ENCODE results near the gene SPTBN1. TPM values are rescaled to one million over a fixed set of nuclear protein-coding genes. Genes with fewer than 3 reads are reported as not detected.

The SPTBN1 gene
- total RNA-seq, 1 experiment from 2014 or later: 202 TPM

- Histone ChIP-seq H3K4me1 (ENCODE audit: insufficient read depth, low read length) (peaks cover 13% of the 10 kb centered on the region), H3K9ac (ENCODE audit: low read length) (no peak overlapping the region), H3K27ac (ENCODE audit: low read length) (no peak overlapping the region), H3K79me2 (ENCODE audit: low read length) (no peaks in the 10 kb centered on the region), H4K20me1 (ENCODE audit: low read length) (no peaks in the 10 kb centered on the region), H3K36me3 (ENCODE audit: low read depth, low read length) (peaks cover 33% of the 10 kb centered on the region; the same call in 1 of the 2 replicates), H3K4me3 (ENCODE audit: low read length) (no peak overlapping the region), H3F3A (ENCODE audit: low read length, unreplicated experiment) (no peaks in the 10 kb centered on the region), H3K9me2 (replicated peaks; ENCODE audit: low read length) (no peaks in the 10 kb centered on the region), H3K4me2 (ENCODE audit: low read length) (no peak overlapping the region), H2AFZ (ENCODE audit: low read length) (no peak overlapping the region), H3K27me3 (ENCODE audit: low read length) (no peaks in the 10 kb centered on the region), H3K9me3 (ENCODE audit: low read length) (no peaks in the 10 kb centered on the region)
- no peak for TF ChIP-seq EZH2 (IDR thresholded peaks at IDR 0.05; ENCODE audit: low read length, unreplicated experiment)
- no peak for TF ChIP-seq EZH2phosphoT487 (IDR thresholded peaks at IDR 0.05; ENCODE audit: borderline replicate concordance, low read length)
- DNase-seq (no peak), ATAC-seq (no peak)
- intact Hi-C loops (cut with micrococcal nuclease): no loop called here
- ChIA-PET CTCF (no interaction called here), POLR2A (ENCODE audit: unreplicated experiment) (interaction anchor here (0.7 kb wide), 1 partner anchor 20 kb away, joined by 4 read pairs; no protein-coding TSS in a partner anchor)
- no TSS peak for BruUV-seq (replicated peaks)
These were observed 215.9 kb downstream of the SPTBN1 start for GRCh38 chr2:54671875-54672589.

- H3K27me3 ChIP-seq (ENCODE audit: low read length): no peaks in the 10 kb centered on the region
- H3K4me2 ChIP-seq (ENCODE audit: low read length): peak overlapping the region; percentile 6; the same call in 1 of the 2 replicates
- H3K36me3 ChIP-seq (ENCODE audit: low read depth, low read length): peaks cover 25% of the 10 kb centered on the region; the same call in 1 of the 2 replicates
- no peaks in the 10 kb centered on the region for H3K79me2 ChIP-seq (ENCODE audit: low read length)
- ChIA-PET CTCF (interaction anchor here (0.6 kb wide), 1 partner anchor 496 kb away, joined by 4 read pairs; no protein-coding TSS in a partner anchor), POLR2A (ENCODE audit: unreplicated experiment) (interaction anchor here (0.5 to 0.7 kb wide), 3 partner anchors 19 to 127 kb away, joined by 3 to 10 read pairs (median 4); no protein-coding TSS in a partner anchor)
- H3K27ac ChIP-seq (ENCODE audit: low read length): no peak overlapping the region
- no peaks in the 10 kb centered on the region for H3F3A ChIP-seq (ENCODE audit: low read length, unreplicated experiment)
- no peak overlapping the region for H3K4me3 ChIP-seq (ENCODE audit: low read length)
- intact Hi-C loops (cut with micrococcal nuclease): no loop called here
- ATAC-seq: peak; percentile 9; the same call in 1 of the 2 replicates
- H2AFZ ChIP-seq (ENCODE audit: low read length): no peak overlapping the region
- H3K9ac ChIP-seq (ENCODE audit: low read length): no peak overlapping the region
- H4K20me1 ChIP-seq (ENCODE audit: low read length): no peaks in the 10 kb centered on the region
- H3K9me3 ChIP-seq (ENCODE audit: low read length): no peaks in the 10 kb centered on the region
- H3K4me1 ChIP-seq (ENCODE audit: insufficient read depth, low read length): peaks cover 13% of the 10 kb centered on the region
- no peak for TF ChIP-seq EZH2 (IDR thresholded peaks at IDR 0.05; ENCODE audit: low read length, unreplicated experiment)
- TF ChIP-seq CTCF (conservative IDR thresholded peaks at IDR 0.05; ENCODE audit: low read depth, low read length): no peak
- TF ChIP-seq EZH2phosphoT487 (IDR thresholded peaks at IDR 0.05; ENCODE audit: borderline replicate concordance, low read length): no peak
- BruUV-seq (replicated peaks): no TSS peak
- peak; percentile 37 for DNase-seq
- H3K9me2 ChIP-seq (replicated peaks; ENCODE audit: low read length): no peaks in the 10 kb centered on the region
These were observed 216.7 kb downstream of the SPTBN1 start for GRCh38 chr2:54672590-54673456.

- H4K20me1 ChIP-seq (ENCODE audit: low read length): no peaks in the 10 kb centered on the region
- peaks cover 24% of the 10 kb centered on the region; the same call in 1 of the 2 replicates for H3K36me3 ChIP-seq (ENCODE audit: low read depth, low read length)
- no peaks in the 10 kb centered on the region for H3K27me3 ChIP-seq (ENCODE audit: low read length)
- intact Hi-C loops (cut with micrococcal nuclease): no loop called here
- TF ChIP-seq EZH2 (IDR thresholded peaks at IDR 0.05; ENCODE audit: low read length, unreplicated experiment): no peak
- TF ChIP-seq EZH2phosphoT487 (IDR thresholded peaks at IDR 0.05; ENCODE audit: borderline replicate concordance, low read length): no peak
- TF ChIP-seq CTCF (conservative IDR thresholded peaks at IDR 0.05; ENCODE audit: low read depth, low read length): no peak
- H3K9me2 ChIP-seq (replicated peaks; ENCODE audit: low read length): no peaks in the 10 kb centered on the region
- no peak overlapping the region for H3K27ac ChIP-seq (ENCODE audit: low read length)
- DNase-seq: no peak
- ATAC-seq: peak; percentile 25; the same call in 1 of the 2 replicates
- H3K4me2 ChIP-seq (ENCODE audit: low read length): no peak overlapping the region
- no peaks in the 10 kb centered on the region for H3K9me3 ChIP-seq (ENCODE audit: low read length)
- H3K4me1 ChIP-seq (ENCODE audit: insufficient read depth, low read length): peaks cover 13% of the 10 kb centered on the region
- H3K9ac ChIP-seq (ENCODE audit: low read length): no peak overlapping the region
- H3K79me2 ChIP-seq (ENCODE audit: low read length): no peaks in the 10 kb centered on the region
- CTCF ChIA-PET: no interaction called here
- no TSS peak for BruUV-seq (replicated peaks)
- H3K4me3 ChIP-seq (ENCODE audit: low read length): no peak overlapping the region
- no peaks in the 10 kb centered on the region for H3F3A ChIP-seq (ENCODE audit: low read length, unreplicated experiment)
- no peak overlapping the region for H2AFZ ChIP-seq (ENCODE audit: low read length)
- POLR2A ChIA-PET (ENCODE audit: unreplicated experiment): interaction anchor here (0.6 kb wide), 1 partner anchor 55 kb away, joined by 10 read pairs; no protein-coding TSS in a partner anchor
These were observed 217.4 kb downstream of the SPTBN1 start for GRCh38 chr2:54673501-54673998.

Measured in PC-3 (cell line).